Measurements from ENCODE around the gene OSMR.

- TF ChIP-seq CTCF (IDR thresholded peaks at IDR 0.05) (no peak), POLR2A (IDR thresholded peaks at IDR 0.05) (no peak), POLR2AphosphoS5 (IDR thresholded peaks at IDR 0.05) (no peak)
These were observed 33.3 kb downstream of the OSMR start for GRCh38 chr5:38879078-38879460.

Measured in transverse colon (tissue), 4 donors.